ENCODE results near the gene CADM2.

CADM2 gene

GRCh38 chr3:85208650-85209049 is 249.9 kb downstream of the CADM2 start:
- no peak for DNase-seq

GRCh38 chr3:85210540-85210939 is 251.8 kb downstream of the CADM2 start:
- DNase-seq = no peak

GRCh38 chr3:85228966-85229365 is 270.2 kb downstream of the CADM2 start:
- DNase-seq = no peak

GRCh38 chr3:85244091-85244490 is 285.3 kb downstream of the CADM2 start:
- DNase-seq = no peak

GRCh38 chr3:85244519-85244918 is 285.7 kb downstream of the CADM2 start:
- DNase-seq = no peak

- no peak for DNase-seq
Measured at GRCh38 chr3:85251766-85252165, 293.0 kb downstream of the CADM2 start.

GRCh38 chr3:85252686-85253085 is 293.9 kb downstream of the CADM2 start:
- DNase-seq = no peak

GRCh38 chr3:85254738-85255137 is 295.9 kb downstream of the CADM2 start:
- no peak for DNase-seq

GRCh38 chr3:85255949-85256348 is 297.2 kb downstream of the CADM2 start:
- no peak for DNase-seq

- no peak for DNase-seq
Measured at GRCh38 chr3:85258326-85258725, 299.5 kb downstream of the CADM2 start.

GRCh38 chr3:85258819-85259218 is 300.0 kb downstream of the CADM2 start:
- DNase-seq = no peak

- DNase-seq = no peak
Measured at GRCh38 chr3:85259748-85260147, 301.0 kb downstream of the CADM2 start.

- DNase-seq = no peak
Measured at GRCh38 chr3:85264381-85264780, 305.6 kb downstream of the CADM2 start.

- no peak for DNase-seq
Measured at GRCh38 chr3:85270488-85270887, 311.7 kb downstream of the CADM2 start.

- DNase-seq = no peak
Measured at GRCh38 chr3:85271911-85272310, 313.1 kb downstream of the CADM2 start.

- no peak for DNase-seq
Measured at GRCh38 chr3:85288257-85288656, 329.5 kb downstream of the CADM2 start.

- DNase-seq = no peak
Measured at GRCh38 chr3:85297291-85297690, 338.5 kb downstream of the CADM2 start.

GRCh38 chr3:85298032-85298431 is 339.2 kb downstream of the CADM2 start:
- DNase-seq = no peak

- DNase-seq = no peak
Measured at GRCh38 chr3:85303156-85303555, 344.4 kb downstream of the CADM2 start.

GRCh38 chr3:85304360-85304964 is 345.7 kb downstream of the CADM2 start:
- no peak for DNase-seq

- no peak for DNase-seq
Measured at GRCh38 chr3:85312331-85312730, 353.5 kb downstream of the CADM2 start.

GRCh38 chr3:85313380-85313779 is 354.6 kb downstream of the CADM2 start:
- no peak for DNase-seq

- DNase-seq = no peak
Measured at GRCh38 chr3:85316252-85316651, 357.5 kb downstream of the CADM2 start.

GRCh38 chr3:85321892-85322291 is 363.1 kb downstream of the CADM2 start:
- no peak for DNase-seq

GRCh38 chr3:85330071-85330470 is 371.3 kb downstream of the CADM2 start:
- no peak for DNase-seq

GRCh38 chr3:85337895-85338294 is 379.1 kb downstream of the CADM2 start:
- no peak for DNase-seq

Data from CD4-positive, alpha-beta T cell treated with Interleukin-17A for 4 hours (primary cell).